HCT116 (cell line): ENCODE measurements around the gene PARP9. TPM values are rescaled to one million over a fixed set of nuclear protein-coding genes. Genes with fewer than 3 reads are reported as not detected.

Experiments
- ATAC-seq: fragments of 200-7000 bp; cut with Tn5 transposase; 2 replicates; pipeline ENCODE4 v1.9.1; 2020; ENCODE audit warnings: mild to moderate bottlenecking, moderate library complexity
- BruUV-seq: library from RNA; stranded (reverse); fragments of 400-500 nt; replicated peaks from 2 replicates; lab custom pipeline; 2021; lab: Mats Ljungman, UMichigan
- CTCF ChIA-PET: fragments of 300-600 bp; sonication (Branson Sonifier 250); formaldehyde crosslinking; loops from one replicate; lab custom pipeline; 2021; ENCODE audit warnings: antibody characterized with exemption; lab: Charles Lee
- POLR2A ChIA-PET: fragments of 300-600, 350-600 bp; sonication (Branson Sonifier 250); formaldehyde crosslinking; loops from one replicate; lab custom pipeline; 2021; ENCODE audit warnings: antibody characterized with exemption; lab: Charles Lee
- RAD21 ChIA-PET, 2 experiments: fragments of 300-600 bp; sonication (Branson Sonifier 250); formaldehyde crosslinking; loops; one replicate each; lab custom pipeline; 2023; ENCODE audit warnings: low total read pairs in 2 of 2; ENCODE audit not compliant: uncharacterized antibody in 2 of 2, unreplicated experiment in 2 of 2, low non-redundant PET in 1 of 2; lab: Charles Lee
- DNase-seq: peaks from one replicate; pipeline ENCODE4 v3.0.0-alpha.2; 2010; ENCODE audit warnings: low read depth, low spot score
- H2AFZ ChIP-seq: fragments of 200-600 bp; shearing (Covaris generic), sonication (generic); 2 replicates; pipeline ENCODE4 v1.6.1; 2017; ENCODE audit warnings: low read depth, mixed run types, mixed read lengths, antibody characterized with exemption, low read length; ENCODE audit not compliant: poor library complexity, severe bottlenecking
- H3K27ac ChIP-seq: 2 replicates; pipeline ENCODE4 v1.5.1; 2012; ENCODE audit warnings: low read depth, low read length
- H3K27me3 ChIP-seq: fragments of 200-600 bp; sonication (generic); 2 replicates; pipeline ENCODE4 v1.6.1; 2016; ENCODE audit warnings: mixed run types, low read length, mixed read lengths; ENCODE audit not compliant: insufficient read depth
- H3K36me3 ChIP-seq, 2 experiments: fragments of 200-500 bp in 1 of 2; fragments of 200-600 bp in 1 of 2; sonication (Bioruptor generic) in 1 of 2; sonication (generic) in 1 of 2; 2 replicates each; pipeline versions ENCODE4 v1.5.1 to v1.6.1; 2014 to 2016; ENCODE audit warnings: low read length in 2 of 2, inconsistent platforms in 1 of 2, mixed read lengths in 1 of 2, mixed run types in 1 of 2; ENCODE audit not compliant: insufficient read depth in 2 of 2, control insufficient read depth in 1 of 2
- H3K4me1 ChIP-seq, 2 experiments: fragments of 200-600 bp in 1 of 2; sonication (generic) in 1 of 2; 2 replicates each; pipeline versions ENCODE4 v1.5.1 to v1.6.1; 2012 to 2017; ENCODE audit warnings: low read length in 2 of 2, inconsistent platforms in 1 of 2, mild to moderate bottlenecking in 1 of 2, mixed read lengths in 1 of 2, mixed run types in 1 of 2, moderate library complexity in 1 of 2; ENCODE audit not compliant: insufficient read depth in 2 of 2, control insufficient read depth in 1 of 2
- H3K4me2 ChIP-seq: fragments of 200-600 bp; sonication (generic); 2 replicates; pipeline ENCODE4 v1.6.1; 2017; ENCODE audit warnings: mixed run types, low read length, mixed read lengths
- H3K4me3 ChIP-seq, 2 experiments: fragments of 200-600 bp in 1 of 2; sonication (generic) in 1 of 2; replicated peaks in 1 of 2; 2 replicates each; pipeline ENCODE4 v1.5.1; 2011 to 2016; ENCODE audit warnings: low read length in 2 of 2, control low read depth in 1 of 2, low read depth in 1 of 2, mild to moderate bottlenecking in 1 of 2, mixed read lengths in 1 of 2, mixed run types in 1 of 2
- H3K79me2 ChIP-seq: fragments of 200-600 bp; sonication (generic); 2 replicates; pipeline ENCODE4 v1.6.1; 2017; ENCODE audit warnings: mild to moderate bottlenecking, mixed run types, low read length, moderate library complexity, mixed read lengths; ENCODE audit not compliant: insufficient read depth
- H3K9ac ChIP-seq: fragments of 200-600 bp; sonication (generic); 2 replicates; pipeline ENCODE4 v1.6.1; 2016; ENCODE audit warnings: low read length, mixed read lengths
- H3K9me2 ChIP-seq: fragments of 200-600 bp; sonication (generic), shearing (Covaris generic); 2 replicates; pipeline ENCODE4 v1.6.1; 2017; ENCODE audit warnings: mixed run types, mild to moderate bottlenecking, moderate library complexity; ENCODE audit not compliant: insufficient read depth
- H3K9me3 ChIP-seq, 2 experiments: fragments of 200-500 bp in 1 of 2; fragments of 200-600 bp in 1 of 2; sonication (Bioruptor generic) in 1 of 2; sonication (generic) in 1 of 2; 2 replicates each; pipeline ENCODE4 v1.6.1; 2014 to 2017; ENCODE audit warnings: low read length in 2 of 2, mixed read lengths in 2 of 2, inconsistent platforms in 1 of 2, low read depth in 1 of 2, mild to moderate bottlenecking in 1 of 2, mixed run types in 1 of 2, moderate library complexity in 1 of 2; ENCODE audit not compliant: control insufficient read depth in 1 of 2, insufficient read depth in 1 of 2
- H4K20me1 ChIP-seq: fragments of 200-600 bp; sonication (generic), shearing (Covaris generic); 2 replicates; pipeline ENCODE4 v1.6.1; 2017; ENCODE audit warnings: mixed run types, mild to moderate bottlenecking, moderate library complexity; ENCODE audit not compliant: insufficient read depth
- CBX3 ChIP-seq: IDR thresholded peaks from 2 replicates; pipeline ENCODE4 v1.6.1; 2012; ENCODE audit warnings: low read depth
- EGR1 ChIP-seq: IDR thresholded peaks from 2 replicates; pipeline ENCODE4 v1.6.1; 2012; ENCODE audit warnings: low read depth
- FOSL1 ChIP-seq: IDR thresholded peaks from 2 replicates; pipeline ENCODE4 v1.6.1; 2012; ENCODE audit warnings: low read depth
- POLR2A ChIP-seq: IDR thresholded peaks from 2 replicates; pipeline ENCODE4 v1.7.0; 2011; ENCODE audit warnings: borderline replicate concordance; ENCODE audit not compliant: insufficient read depth, insufficient read length; ENCODE audit errors: extremely low read depth
- POLR2AphosphoS5 ChIP-seq: IDR thresholded peaks from 2 replicates; pipeline ENCODE4 v1.6.1; 2011; ENCODE audit warnings: mild to moderate bottlenecking, low read depth, low read length, moderate library complexity
- SIN3A ChIP-seq: IDR thresholded peaks from 2 replicates; pipeline ENCODE4 v1.6.1; 2012; ENCODE audit warnings: low read depth
- SRF ChIP-seq: IDR thresholded peaks from 2 replicates; pipeline ENCODE4 v1.6.1; 2012; ENCODE audit warnings: low read depth
- YY1 ChIP-seq: IDR thresholded peaks from 2 replicates; pipeline ENCODE4 v1.6.1; 2011; ENCODE audit warnings: low read length, low read depth, moderate library complexity, mild to moderate bottlenecking; ENCODE audit not compliant: insufficient replicate concordance; ENCODE audit errors: extremely low read depth
- ZFX ChIP-seq: fragments of 450-650 bp; IDR thresholded peaks from 2 replicates; pipeline ENCODE4 v1.6.1; 2017
- intact Hi-C: fragments of 100-400 bp; cut with micrococcal nuclease; formaldehyde crosslinking; loops from 2 replicates; pipeline ENCODE4 v1.10.0; 2022
- total RNA-seq: library from RNA; stranded (reverse); gene quantifications from one replicate; pipeline ENCODE4 v1.2.1, GENCODE V29; 2021; ENCODE audit not compliant: unreplicated experiment
- TF ChIP-seq, protein P1 (sequence below): IDR thresholded peaks from 2 replicates; pipeline ENCODE4 v1.6.1; 2012

The PARP9 gene
- total RNA-seq, 1 experiment from 2014 or later, result 9.5 TPM

GRCh38 chr3:122514123-122515019 is 49.7 kb downstream of the PARP9 start, which contains the start of gene KPNA1:
TSS of gene KPNA1 (minus strand) at chr3:122514939. CDS start at chr3:122496565, 18,374 bp downstream.
- ATAC-seq, result peak; percentile 93
- CTCF ChIA-PET, result interaction anchor here (1.0 kb wide), 2 partner anchors 45 to 165 kb away, joined by 3 to 4 read pairs; no protein-coding TSS in a partner anchor
- intact Hi-C loops, result no loop called here

More at GRCh38 chr3:122514123-122515019, 49.7 kb downstream of the PARP9 start, which contains the start of gene KPNA1:
- POLR2A ChIA-PET, result no interaction called here
- Histone ChIP-seq H3K27ac (peak within 1 kb of the TSS; percentile 77), H3K4me3 (peak within 1 kb of the TSS; percentile 48 to 81), H3K79me2 (peaks cover 48% of the 10 kb centered on the region), H2AFZ (peak within 1 kb of the TSS; percentile 94), H3K4me1 (peaks cover 6 to 17% of the 10 kb centered on the region in 2 experiments; a peak in 3 of 4 replicates), H4K20me1 (peaks cover 43% of the 10 kb centered on the region; the same call in 1 of the 2 replicates), H3K27me3 (no peaks in the 10 kb centered on the region), H3K4me2 (peak within 1 kb of the TSS; percentile 80), H3K36me3 (no peaks in the 10 kb centered on the region), H3K9me2 (no peaks in the 10 kb centered on the region), H3K9ac (peak within 1 kb of the TSS; percentile 87), H3K9me3 (no peaks in the 10 kb centered on the region)
- BruUV-seq, result no TSS peak
- peak; percentile 91 for TF ChIP-seq POLR2A
- TF ChIP-seq SRF, result no peak
- no peak for TF ChIP-seq CBX3
- TF ChIP-seq EGR1, result peak; percentile 97
- peak; percentile 48 for TF ChIP-seq YY1
- peak; percentile 69 for TF ChIP-seq SIN3A
- peak; percentile 99 for TF ChIP-seq ZFX
- peak; percentile 96 for TF ChIP-seq POLR2AphosphoS5
- TF ChIP-seq, protein P1, sequence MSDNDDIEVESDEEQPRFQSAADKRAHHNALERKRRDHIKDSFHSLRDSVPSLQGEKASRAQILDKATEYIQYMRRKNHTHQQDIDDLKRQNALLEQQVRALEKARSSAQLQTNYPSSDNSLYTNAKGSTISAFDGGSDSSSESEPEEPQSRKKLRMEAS, result peak; percentile 60
- no peak for TF ChIP-seq FOSL1
- RAD21 ChIA-PET, result interaction anchor here in 1 of 2 experiments (0.7 kb wide), 1 partner anchor 57 kb away, joined by 3 read pairs; no protein-coding TSS in a partner anchor
- peak; percentile 73 for DNase-seq
